ENCODE measurements around the gene SLK. TPM values are rescaled to one million over a fixed set of nuclear protein-coding genes. Genes with fewer than 3 reads are reported as not detected.

Gene SLK
- total RNA-seq (2014; rRNA removed; shearing (Covaris generic); ENCODE audit: low replicate concordance) = 19.0 and 31.0 TPM in 2 replicates

DNA sequence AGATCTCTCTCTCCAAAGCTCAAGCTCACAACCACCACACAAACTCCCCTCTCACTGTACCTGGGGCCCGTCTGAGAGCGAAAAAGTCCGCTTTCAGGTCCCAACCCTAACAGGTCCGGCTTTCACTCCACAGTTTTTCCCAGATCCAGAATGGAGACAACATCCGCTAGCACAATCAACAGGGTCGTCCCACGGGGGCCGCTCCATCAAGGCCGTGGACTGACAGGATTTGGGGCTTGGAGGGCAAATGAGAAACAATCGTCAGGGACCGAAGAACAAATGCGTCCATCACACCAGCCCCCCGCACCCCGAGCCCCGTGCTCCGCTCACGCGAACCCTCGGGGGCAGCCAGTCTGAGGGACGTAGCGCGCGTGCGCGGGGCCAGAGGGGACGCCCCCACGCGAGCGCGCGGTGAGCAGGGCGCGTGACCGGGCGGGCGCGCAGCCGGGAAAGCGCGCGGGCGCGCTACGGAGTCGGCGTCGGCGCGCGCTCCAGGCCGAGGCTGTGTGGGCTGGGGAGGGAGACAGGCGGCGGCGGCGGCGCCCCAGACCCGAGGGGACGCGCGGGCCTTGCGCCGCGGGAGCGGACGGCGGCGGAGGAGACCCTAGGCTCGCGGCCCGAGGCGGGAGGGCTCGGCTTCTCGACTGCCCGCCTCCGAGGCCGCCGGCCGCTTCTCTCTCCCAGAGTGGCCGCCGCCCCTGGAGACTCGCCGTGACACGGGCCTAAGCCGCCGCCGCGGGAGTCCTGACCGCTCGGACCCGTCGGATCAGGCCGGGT lies at the start of gene SLK:
Gene SLK, plus strand, starts transcription at position 470 of the 777 bp plus-strand sequence. CDS start 606 bp downstream, outside the sequence.
- Histone ChIP-seq H3K9me3 (no peaks in the 10 kb centered on the region), H3K27me3 (no peaks in the 10 kb centered on the region), H3K4me3 (peak within 1 kb of the TSS; percentile 89), H3K36me3 (no peaks in the 10 kb centered on the region)
- DNase-seq = peak; percentile 80

DNA sequence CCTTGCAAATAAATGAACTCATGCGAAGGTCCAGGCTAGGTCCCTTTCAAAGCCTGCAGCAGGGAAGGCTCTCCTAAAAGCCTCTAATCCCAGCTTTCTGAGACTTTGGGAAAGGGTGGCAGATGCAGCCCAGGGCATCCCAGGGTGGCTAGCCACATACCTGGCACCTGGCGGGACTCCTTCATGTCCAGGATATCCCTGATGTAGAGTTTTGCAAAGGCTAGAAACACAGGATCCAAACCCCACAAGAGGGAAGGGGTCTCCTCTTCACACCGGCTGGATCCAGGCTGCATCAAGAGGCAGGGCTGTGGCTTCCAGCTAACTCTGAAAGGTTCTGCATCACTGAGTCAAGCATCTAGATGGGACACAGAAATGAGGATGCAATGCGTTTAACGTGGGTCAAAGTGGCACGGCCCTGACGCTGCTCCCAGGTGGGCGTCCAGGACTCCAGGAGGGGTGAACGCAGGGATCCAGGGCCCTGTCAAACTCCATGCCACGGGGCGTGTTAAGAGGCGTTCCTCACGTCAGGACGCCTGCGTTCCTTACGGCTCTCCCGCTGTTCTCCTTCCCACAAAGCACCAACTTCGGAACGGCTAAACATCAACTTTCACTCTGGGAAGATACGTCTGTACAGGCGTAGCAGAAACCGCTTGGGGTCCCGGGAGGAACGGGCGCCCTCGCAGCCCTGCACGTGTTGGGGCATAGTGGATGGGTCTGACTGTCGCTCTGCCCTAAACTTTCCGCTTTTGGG lies 49.5 kb upstream of the SLK start:
- no peaks in the 10 kb centered on the region for H3K27me3 ChIP-seq
- DNase-seq = peak; percentile 62
- H3K9me3 ChIP-seq = no peaks in the 10 kb centered on the region
- peaks cover 3% of the 10 kb centered on the region; the same call in 1 of the 2 replicates for H3K36me3 ChIP-seq
- H3K4me3 ChIP-seq = peak overlapping the region; percentile 80

DNA sequence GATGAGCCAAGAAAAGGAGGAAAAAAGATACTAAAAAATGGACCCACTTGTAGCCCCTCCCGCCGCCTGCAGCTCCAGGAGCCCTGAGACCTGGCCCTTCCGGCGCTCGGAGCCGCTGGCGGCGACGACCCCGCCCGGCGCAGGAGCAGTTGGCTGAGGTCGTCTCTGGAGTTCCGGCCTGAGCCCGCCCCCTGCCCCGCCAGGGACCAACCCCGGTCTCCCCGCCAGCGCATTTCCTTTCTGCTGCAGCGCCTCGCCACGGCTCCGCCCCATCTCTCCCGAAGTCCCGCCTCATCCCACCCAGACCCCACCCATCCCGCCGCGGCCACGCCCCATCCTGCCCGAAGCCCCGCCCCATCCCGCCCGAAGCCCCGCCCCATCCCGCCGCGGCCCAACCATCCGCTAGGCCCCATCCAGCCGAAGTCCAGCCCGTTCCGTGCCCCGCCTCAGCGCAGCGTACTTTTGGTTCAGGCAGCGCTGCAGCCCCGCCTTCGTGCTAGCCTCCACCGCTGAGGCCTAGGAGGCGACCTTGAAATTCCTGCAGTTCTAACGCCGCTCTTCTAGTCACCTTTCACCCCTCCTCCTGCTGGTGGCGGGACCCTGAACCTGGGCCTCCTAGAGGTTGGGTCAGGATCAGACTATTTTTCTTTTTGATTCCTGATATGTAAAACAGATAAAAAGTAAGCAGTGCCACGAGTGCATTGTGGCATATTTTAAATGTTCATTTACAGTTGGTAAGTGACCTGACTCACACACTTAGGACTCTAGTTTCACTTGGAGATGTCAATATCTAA lies 48.7 kb upstream of the SLK start, which contains the start of gene STN1:
Gene STN1, minus strand, starts transcription at position 132 of the 794 bp plus-strand sequence. CDS start 590 bp downstream, outside the sequence.
- H3K9me3 ChIP-seq = no peaks in the 10 kb centered on the region
- peak; percentile 98 for DNase-seq

DNA sequence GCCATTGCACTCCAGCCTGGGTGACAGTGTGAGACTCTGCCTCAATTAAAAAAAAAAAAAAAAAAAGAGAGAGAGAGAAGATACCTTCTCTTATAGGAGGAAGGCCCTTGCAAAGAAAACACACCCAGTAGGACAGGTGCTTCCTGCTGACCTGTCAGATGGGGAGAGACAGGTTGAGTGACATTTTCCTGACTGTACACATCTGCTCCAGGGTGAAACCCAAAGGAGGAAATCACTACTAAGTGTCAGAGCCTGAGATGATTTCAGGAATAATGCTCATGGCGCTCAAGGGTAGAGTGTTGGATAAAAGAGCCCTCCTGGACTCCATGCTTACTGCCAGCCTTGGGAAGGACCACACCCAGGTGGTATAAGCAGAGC lies 47.3 kb upstream of the SLK start:
- no peaks in the 10 kb centered on the region for H3K9me3 ChIP-seq
- no peak overlapping the region for H3K4me3 ChIP-seq
- DNase-seq = no peak
- 0 out of 2 replicates have a peak, but pooled peaks cover 3% of the 10 kb centered on the region for H3K36me3 ChIP-seq
- no peaks in the 10 kb centered on the region for H3K27me3 ChIP-seq

More for the DNA sequence above, 48.7 kb upstream of the SLK start, which contains the start of gene STN1:
- peak within 1 kb of the TSS; percentile 80 for H3K4me3 ChIP-seq
- no peaks in the 10 kb centered on the region for H3K27me3 ChIP-seq
- H3K36me3 ChIP-seq = peaks cover 3% of the 10 kb centered on the region; the same call in 1 of the 2 replicates

DNA sequence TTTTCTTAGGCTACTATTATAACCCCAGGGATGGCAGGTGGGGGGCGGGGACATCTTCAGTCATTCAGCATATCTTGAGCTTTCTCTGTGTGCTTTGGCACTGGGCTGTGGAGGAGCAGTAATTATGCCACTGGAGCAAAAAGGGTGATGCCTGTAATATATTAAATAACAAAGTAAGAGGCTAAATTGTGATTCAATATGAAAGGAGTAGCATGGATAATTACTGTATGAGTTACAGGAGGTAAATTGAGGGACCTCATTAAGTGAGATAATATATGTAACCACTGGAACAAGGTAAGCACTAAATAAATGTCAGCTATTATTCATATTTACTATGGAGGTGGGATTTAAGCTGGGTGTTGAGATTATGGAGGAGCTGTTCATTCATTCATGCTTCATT lies 45.7 kb upstream of the SLK start:
- no peak for DNase-seq
- Histone ChIP-seq H3K9me3 (no peaks in the 10 kb centered on the region), H3K36me3 (no peaks in the 10 kb centered on the region), H3K27me3 (no peaks in the 10 kb centered on the region), H3K4me3 (no peak overlapping the region)

DNA sequence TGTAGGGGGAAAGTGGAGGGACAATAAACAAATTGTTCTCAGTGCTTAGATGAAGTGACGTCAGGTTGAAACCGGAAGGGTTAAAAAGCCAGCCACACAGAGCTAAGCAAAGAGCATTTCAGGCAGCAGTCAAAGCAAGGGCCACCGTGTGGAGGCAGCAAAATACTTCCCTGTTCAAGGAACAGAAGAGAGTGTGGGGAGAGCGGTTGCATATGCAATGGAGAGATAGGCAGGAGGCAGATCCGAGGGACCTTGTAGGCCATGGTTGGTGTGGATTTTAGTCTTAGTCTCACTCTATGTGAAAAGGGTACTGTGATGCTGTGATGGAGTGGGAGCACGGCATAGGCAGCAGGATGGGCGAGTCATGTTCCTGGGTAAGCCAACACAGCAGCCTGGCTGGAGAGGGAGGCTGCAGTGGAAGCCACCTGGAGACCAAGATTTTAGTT lies 45.2 kb upstream of the SLK start:
- DNase-seq = no peak
- H3K9me3 ChIP-seq = no peaks in the 10 kb centered on the region

DNA sequence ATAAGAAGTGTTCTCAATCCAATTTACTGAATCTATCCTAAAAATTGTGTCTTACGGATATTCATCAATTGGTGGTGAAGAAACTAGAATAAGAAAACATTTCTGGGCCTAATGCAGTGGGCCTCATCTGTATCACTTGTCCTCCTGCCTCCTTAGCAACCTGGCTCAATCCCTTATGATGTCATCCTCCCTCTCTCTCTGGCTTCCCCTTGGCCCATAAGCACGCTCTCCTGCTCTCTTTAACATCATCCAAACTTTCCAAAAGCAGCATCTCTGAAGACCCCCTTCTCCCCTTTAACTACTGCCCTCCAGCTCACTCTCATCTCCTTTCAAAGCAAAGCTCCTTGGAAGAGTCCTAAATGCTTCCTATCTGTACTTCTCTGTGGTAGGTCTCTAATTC lies 44.3 kb upstream of the SLK start:
- H3K4me3 ChIP-seq = no peak overlapping the region
- no peaks in the 10 kb centered on the region for H3K27me3 ChIP-seq
- no peaks in the 10 kb centered on the region for H3K36me3 ChIP-seq
- no peak for DNase-seq
- no peaks in the 10 kb centered on the region for H3K9me3 ChIP-seq

More for the DNA sequence above, 45.2 kb upstream of the SLK start:
- Histone ChIP-seq H3K27me3 (no peaks in the 10 kb centered on the region), H3K36me3 (no peaks in the 10 kb centered on the region), H3K4me3 (no peak overlapping the region)

DNA sequence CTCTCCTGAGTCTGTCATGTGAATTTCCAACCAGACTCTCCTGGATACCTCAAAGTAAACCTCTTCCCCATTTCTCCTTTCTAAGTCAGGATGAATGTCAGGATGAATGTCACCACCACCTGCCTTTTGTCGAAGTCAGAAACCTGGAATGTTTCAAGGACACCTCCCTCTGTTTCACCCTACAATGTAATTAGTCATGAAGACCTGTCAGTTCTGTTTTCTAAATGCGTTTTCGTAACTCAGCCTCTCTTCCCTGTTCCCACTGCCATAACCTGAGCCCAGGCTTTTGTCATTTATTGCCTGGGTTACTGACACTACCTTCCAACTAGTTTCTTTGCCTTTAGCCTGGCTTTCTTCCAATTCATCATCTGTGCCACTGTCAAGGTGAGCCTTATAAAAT lies 43.4 kb upstream of the SLK start:
- Histone ChIP-seq H3K27me3 (no peaks in the 10 kb centered on the region), H3K9me3 (no peaks in the 10 kb centered on the region), H3K4me3 (no peak overlapping the region), H3K36me3 (no peaks in the 10 kb centered on the region)
- DNase-seq = no peak

DNA sequence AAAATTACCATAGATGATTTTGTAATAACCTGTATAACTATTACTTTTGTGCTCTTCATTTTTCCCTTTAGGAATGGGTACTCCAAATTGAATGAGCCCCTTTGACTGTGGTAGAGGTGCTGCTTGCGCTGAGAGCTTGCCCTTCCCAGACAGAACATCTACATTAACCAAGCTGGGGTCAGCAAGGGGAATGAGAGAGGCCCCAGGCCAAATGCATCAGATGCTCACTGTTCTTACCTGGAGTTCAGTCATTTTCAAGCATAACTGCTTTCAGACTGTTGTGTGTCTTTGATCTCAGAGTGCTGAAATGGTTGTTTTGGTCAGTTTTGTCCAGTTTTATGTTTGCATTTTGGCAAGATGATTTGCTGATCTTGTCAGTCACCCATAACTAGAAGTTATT lies 41.3 kb upstream of the SLK start:
- DNase-seq = no peak
- Histone ChIP-seq H3K9me3 (no peaks in the 10 kb centered on the region), H3K36me3 (no peaks in the 10 kb centered on the region), H3K27me3 (no peaks in the 10 kb centered on the region), H3K4me3 (no peak overlapping the region)

DNA sequence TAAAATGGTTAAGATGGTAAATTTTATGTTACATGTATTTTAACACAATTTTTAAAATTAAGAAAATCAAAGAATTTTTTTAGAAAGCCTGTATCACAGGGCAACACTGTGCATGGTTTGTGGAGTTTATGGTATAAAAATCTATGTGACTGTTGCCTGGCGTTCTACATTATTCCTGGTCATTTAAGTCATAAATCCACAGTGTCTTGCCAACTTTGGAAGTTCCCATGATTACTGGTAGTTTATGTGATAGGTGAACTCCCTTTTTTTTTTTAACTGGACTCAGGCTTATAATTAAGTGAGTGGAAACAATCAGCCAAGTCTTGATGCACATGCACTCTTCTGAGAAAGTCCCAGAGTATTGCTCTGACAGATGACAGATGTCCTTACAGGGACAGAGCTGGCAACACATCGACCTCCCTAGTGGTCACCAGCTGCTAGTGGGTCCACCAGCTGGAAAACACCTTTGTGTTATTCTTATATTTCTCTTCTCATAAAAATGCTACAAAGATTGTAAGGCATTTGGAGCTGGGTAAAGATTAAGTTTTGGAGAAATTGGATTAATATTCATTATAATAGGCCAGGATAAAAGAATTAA lies 40.1 kb upstream of the SLK start:
- Histone ChIP-seq H3K36me3 (no peaks in the 10 kb centered on the region), H3K4me3 (no peak overlapping the region), H3K27me3 (no peaks in the 10 kb centered on the region), H3K9me3 (no peaks in the 10 kb centered on the region)
- DNase-seq = no peak

DNA sequence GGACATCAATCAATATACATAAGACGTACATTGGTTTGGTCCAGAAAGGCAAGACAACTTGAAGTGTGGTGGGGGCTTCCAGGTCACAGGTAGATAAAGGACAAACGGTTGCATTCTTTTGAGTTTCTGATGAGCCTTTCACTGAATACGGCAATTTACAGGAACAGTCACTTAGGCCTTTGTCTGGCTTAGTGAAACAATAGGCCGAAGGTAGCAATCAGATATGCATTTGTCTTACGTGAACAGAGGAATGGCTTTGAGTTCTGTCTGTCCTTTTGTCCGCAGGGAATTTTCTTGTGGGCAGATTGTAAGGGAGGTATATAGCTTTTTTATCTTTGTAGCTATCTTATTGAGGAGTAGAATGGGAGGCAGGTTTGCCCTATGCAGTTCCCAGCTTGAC lies 38.2 kb upstream of the SLK start:
- no peak for DNase-seq
- H3K4me3 ChIP-seq = no peak overlapping the region
- no peaks in the 10 kb centered on the region for H3K9me3 ChIP-seq
- no peaks in the 10 kb centered on the region for H3K27me3 ChIP-seq
- H3K36me3 ChIP-seq = no peaks in the 10 kb centered on the region

DNA sequence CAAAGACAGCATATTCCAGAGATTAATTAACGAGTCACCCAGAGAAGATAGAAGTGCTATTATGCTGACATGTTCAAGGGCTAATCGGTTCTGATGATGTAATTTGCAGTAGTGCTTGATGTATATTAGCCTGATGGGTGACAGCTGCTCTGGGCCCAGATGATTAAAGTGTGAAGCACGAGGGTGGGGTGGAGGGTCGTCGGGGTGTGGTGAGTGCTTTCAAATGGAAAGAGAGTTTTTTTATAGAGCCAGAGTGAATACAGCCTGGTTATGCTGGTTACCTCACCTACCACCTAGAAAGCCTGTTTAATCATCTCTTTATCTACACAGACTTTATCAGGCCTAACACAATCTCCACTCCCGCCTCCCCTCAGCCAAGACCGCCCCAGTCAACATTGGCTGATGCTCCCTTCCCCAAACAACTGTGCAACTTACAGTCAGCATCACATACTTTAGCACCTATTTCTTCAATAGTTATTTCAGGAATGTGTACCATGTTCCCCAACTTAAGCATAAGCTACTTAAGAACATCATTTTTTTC lies 37.5 kb upstream of the SLK start:
- no peaks in the 10 kb centered on the region for H3K27me3 ChIP-seq
- no peaks in the 10 kb centered on the region for H3K36me3 ChIP-seq
- H3K9me3 ChIP-seq = no peaks in the 10 kb centered on the region
- no peak for DNase-seq
- H3K4me3 ChIP-seq = no peak overlapping the region

DNA sequence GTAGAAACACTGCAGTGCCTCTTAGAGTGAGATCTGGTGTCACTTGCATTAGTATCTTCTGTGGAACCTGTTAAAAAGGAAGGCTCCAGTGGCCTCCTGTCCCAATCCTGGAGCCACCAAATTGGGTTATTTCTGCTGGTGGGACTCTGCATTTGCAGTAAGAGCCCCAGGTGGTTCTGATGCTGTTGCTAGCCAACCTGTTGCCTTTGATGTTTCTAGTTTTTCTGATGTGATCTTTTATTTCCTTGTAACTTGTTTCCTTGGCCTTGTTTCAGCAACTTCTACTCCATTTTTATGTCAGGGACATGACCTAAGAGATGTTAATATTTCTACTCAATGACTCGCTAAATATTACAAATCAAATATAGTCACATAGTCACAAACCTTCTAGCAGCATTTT lies 36.5 kb upstream of the SLK start:
- Histone ChIP-seq H3K9me3 (no peaks in the 10 kb centered on the region), H3K27me3 (no peaks in the 10 kb centered on the region), H3K4me3 (no peak overlapping the region), H3K36me3 (no peaks in the 10 kb centered on the region)
- DNase-seq = no peak

DNA sequence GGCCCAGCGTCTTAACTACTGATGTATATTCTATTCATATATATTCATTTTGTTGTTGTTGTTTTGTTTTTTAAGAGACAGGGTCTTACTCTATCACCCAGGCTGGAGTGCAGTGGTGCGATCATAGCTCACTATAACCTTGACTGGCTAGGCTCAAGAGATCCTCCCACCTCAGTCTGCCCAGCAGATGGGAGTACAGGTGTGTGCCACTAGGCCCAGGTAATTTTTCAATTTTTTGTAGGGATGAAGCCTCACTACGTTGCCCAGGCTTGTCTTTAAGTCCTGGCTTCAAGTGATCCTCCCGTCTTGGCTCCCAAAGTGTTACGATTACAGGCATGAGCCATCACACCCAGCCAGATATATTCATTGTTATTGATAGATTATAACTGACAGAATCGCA lies 36.1 kb upstream of the SLK start:
- no peaks in the 10 kb centered on the region for H3K27me3 ChIP-seq

DNA sequence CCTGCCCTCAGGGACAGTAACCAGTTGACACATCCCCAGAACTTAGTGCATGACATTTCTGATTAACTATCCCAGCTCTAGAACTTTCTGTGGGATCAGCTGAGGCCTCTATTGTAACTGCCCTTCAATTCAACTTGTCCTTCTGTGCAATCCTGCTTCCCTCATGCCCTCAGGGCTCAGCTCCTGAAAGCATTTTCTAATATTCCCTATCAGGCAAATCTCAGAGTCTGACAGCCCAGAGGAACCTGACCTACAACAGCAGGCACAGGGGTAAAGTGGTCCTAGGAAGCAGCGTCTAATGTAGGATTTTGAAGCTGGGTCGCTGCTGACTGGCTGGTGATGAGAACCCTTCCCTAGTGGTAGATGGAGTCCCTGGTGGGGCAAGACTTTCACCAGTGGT lies 35.3 kb upstream of the SLK start:
- DNase-seq = no peak
- Histone ChIP-seq H3K4me3 (no peak overlapping the region), H3K36me3 (no peaks in the 10 kb centered on the region), H3K27me3 (no peaks in the 10 kb centered on the region), H3K9me3 (no peaks in the 10 kb centered on the region)

More for the DNA sequence above, 36.1 kb upstream of the SLK start:
- Histone ChIP-seq H3K36me3 (no peaks in the 10 kb centered on the region), H3K9me3 (no peaks in the 10 kb centered on the region), H3K4me3 (no peak overlapping the region)
- no peak for DNase-seq

DNA sequence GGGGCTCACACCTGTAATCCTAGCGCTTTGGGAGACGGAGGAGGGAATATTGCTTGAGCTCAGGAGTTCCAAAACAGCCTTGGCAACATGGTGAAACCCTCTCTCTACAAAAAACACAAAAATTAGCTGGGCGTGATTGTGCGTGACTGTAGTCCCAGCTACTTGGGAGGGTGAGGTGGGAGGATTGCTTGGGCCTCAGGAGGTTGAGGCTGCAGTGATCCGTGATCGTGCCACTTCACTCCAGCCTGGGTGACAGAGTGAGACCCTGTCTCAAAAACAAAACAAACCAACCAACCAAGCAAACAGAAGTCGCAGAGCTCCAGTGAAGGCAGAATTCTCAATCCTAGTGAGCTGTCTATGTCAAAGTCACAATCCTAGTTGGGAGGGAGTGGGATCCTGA lies 34.7 kb upstream of the SLK start:
- no peak overlapping the region for H3K4me3 ChIP-seq
- no peaks in the 10 kb centered on the region for H3K27me3 ChIP-seq
- H3K36me3 ChIP-seq = no peaks in the 10 kb centered on the region
- no peaks in the 10 kb centered on the region for H3K9me3 ChIP-seq
- DNase-seq = no peak
